ENCODE results near the gene LRRC36. TPM values are rescaled to one million over a fixed set of nuclear protein-coding genes. Genes with fewer than 3 reads are reported as not detected.

Gene LRRC36
- total and polyA plus RNA-seq, 2 of the 8 experiments (the other 6 are each of a cell fraction or from before 2014, with no cell fraction given) = 0.15 TPM; not detected in 1

DNA sequence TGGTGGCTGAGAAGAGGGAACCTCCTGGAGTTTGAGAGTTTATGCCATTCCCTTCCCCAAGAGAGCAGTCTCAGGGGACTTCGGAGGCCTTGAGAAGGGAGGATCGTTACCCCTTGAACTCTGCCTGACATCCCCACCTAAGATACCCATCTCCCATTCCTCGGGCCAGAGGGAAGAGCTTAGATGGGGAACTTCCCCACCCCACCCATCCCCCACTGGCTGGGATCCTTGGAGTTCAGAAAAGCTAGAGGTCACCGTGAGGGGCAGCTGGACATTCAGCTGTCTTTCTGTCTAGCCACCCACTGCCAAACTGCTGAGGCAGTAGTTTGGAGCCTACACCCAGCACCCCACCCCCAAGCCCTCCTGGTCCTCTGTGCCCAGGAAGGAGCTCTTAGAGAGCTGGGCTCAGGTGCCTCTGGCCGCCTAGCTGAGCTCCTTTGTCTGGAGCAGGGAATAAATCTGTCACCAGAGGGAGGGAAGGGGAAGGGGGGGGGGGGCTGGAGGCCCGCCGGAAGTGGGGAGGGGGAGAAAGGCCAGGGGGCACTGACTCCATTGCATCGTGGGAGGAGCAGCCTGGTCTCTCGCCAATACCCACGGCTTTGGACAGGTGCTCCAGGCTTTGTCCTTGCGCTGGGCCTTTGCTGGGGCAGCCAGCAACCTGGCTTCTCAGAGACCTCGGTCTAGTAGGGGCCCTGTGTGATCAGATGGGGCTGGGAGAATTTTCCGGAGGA is 105.3 kb downstream of the LRRC36 start:
- peak overlapping the region; percentile 72; the same call in 1 of the 2 replicates for H2BK5ac ChIP-seq (ENCODE audit: low read depth, low read length)
- ChIA-PET POLR2A (ENCODE audit: partially characterized antibody) (interaction anchor here (0.6 to 7.3 kb wide), 7 partner anchors 10 to 105 kb away, joined by 3 to 67 read pairs (median 3); partner anchors contain the start of gene TPPP3), CTCF (ENCODE audit: partially characterized antibody) (interaction anchor here (0.8 to 28.4 kb wide), 7 partner anchors 8 to 166 kb away, joined by 4 to 683 read pairs (median 6); no protein-coding TSS in a partner anchor)
- peaks cover 17% of the 10 kb centered on the region; the same call in 1 of the 2 replicates for H3K23me2 ChIP-seq (ENCODE audit: low read depth, low read length)
- H3K36me3 ChIP-seq (ENCODE audit: control insufficient read depth in 2 of 4, insufficient read depth in 4 of 4, low read length in 3 of 4) = peaks cover 0 to 9% (median 1%) of the 10 kb centered on the region in 4 experiments; a peak in 3 of 8 replicates
- H3K56ac ChIP-seq (replicated peaks; ENCODE audit: insufficient read length, low read depth, low read length) = peak overlapping the region; percentile 56
- 0 out of 2 replicates have a peak overlapping the region, but pooled peaks have one; percentile 55 for H2BK12ac ChIP-seq (ENCODE audit: low read depth, low read length)
- 37% methylated on average over 8 of the region's 13 CpGs; no CpG with 5 or more reads in 1 of the 2 experiments for WGBS, 2 experiments (ENCODE audit: extremely low coverage in 1 of 2, insufficient coverage in 1 of 2, insufficient read length in 1 of 2, insufficient replicate concordance in 2 of 2, low coverage in 1 of 2, low lambda C conversion rate in 2 of 2, missing lambda C conversion rate in 1 of 2)
- H3K27ac ChIP-seq (ENCODE audit: low read depth, low read length) = peak overlapping the region; percentile 60; the same call in 1 of the 2 replicates
- peak overlapping the region; percentile 88; the same call in 1 of the 2 replicates for H4K8ac ChIP-seq (ENCODE audit: extremely low read depth, insufficient read depth, low read length)
- no peak overlapping the region for H3K14ac ChIP-seq (ENCODE audit: insufficient read length)
- FAIRE-seq (no peak), DNase-seq (ENCODE audit: low read depth in 1 of 2, low spot score in 2 of 2) (no peak)
- peaks cover 0 to 19% (median 15%) of the 10 kb centered on the region in 4 experiments; a peak in 6 of 7 replicates for H3K27me3 ChIP-seq (replicated peaks in 1 of 4; ENCODE audit: control insufficient read depth in 3 of 4, extremely low read depth in 1 of 4, insufficient read depth in 3 of 4, low read length in 3 of 4)
- peaks cover 0 to 6% of the 10 kb centered on the region in 2 experiments for H4K20me1 ChIP-seq (replicated peaks in 1 of 2; ENCODE audit: control insufficient read depth in 1 of 2, insufficient read depth in 2 of 2, low read length in 2 of 2)
- peaks cover 10% of the 10 kb centered on the region; the same call in 1 of the 2 replicates for H3K79me1 ChIP-seq (ENCODE audit: low read depth, low read length)
- H2BK120ac ChIP-seq (replicated peaks; ENCODE audit: low read depth, low read length) = peak overlapping the region; percentile 81
- peak overlapping the region; percentile 37 to 72 (median 68); a peak in 6 of 7 replicates for H3K9ac ChIP-seq (replicated peaks in 1 of 4; ENCODE audit: extremely low read depth in 1 of 4, low read depth in 3 of 4, low read length in 3 of 4)
- H3K23ac ChIP-seq (ENCODE audit: insufficient read length) = no peak overlapping the region
- H3K4me1 ChIP-seq (replicated peaks in 1 of 4; ENCODE audit: control insufficient read depth in 3 of 4, insufficient read depth in 4 of 4, low read length in 3 of 4) = peaks cover 0 to 37% (median 30%) of the 10 kb centered on the region in 4 experiments; a peak in 6 of 7 replicates
- no peak overlapping the region for H2AFZ ChIP-seq (ENCODE audit: low read length)
- H3K79me2 ChIP-seq (ENCODE audit: control insufficient read depth in 1 of 2, insufficient read depth in 2 of 2, low read length in 2 of 2) = no peaks in the 10 kb centered on the region; a peak in 1 of 4 replicates
- no peaks in the 10 kb centered on the region for H3K9me3 ChIP-seq (ENCODE audit: insufficient read depth in 2 of 2, low read depth in 1 of 2, low read length in 1 of 2)
- peak overlapping the region; percentile 88 for H3K18ac ChIP-seq (ENCODE audit: extremely low read depth, low read length)
- peak overlapping the region; percentile 91 for H3K4ac ChIP-seq (replicated peaks; ENCODE audit: insufficient read length, low read depth, low read length)
- 0 out of 2 replicates have a peak overlapping the region, but pooled peaks have one; percentile 48 for H2BK20ac ChIP-seq (ENCODE audit: low read length)
- H3K4me2 ChIP-seq (ENCODE audit: insufficient read depth in 1 of 2, low read depth in 2 of 2, low read length in 2 of 2) = peak overlapping the region; percentile 87 to 93
- H4K5ac ChIP-seq (ENCODE audit: insufficient read length, low read depth, low read length) = peak overlapping the region; percentile 57
- peak overlapping the region; percentile 83; the same call in 1 of the 2 replicates for H2BK15ac ChIP-seq (ENCODE audit: low read length)
- H2AK5ac ChIP-seq (ENCODE audit: low read depth, low read length) = no peak overlapping the region; the same call in 1 of the 2 replicates
- H4K91ac ChIP-seq (replicated peaks; ENCODE audit: insufficient read length, low read length) = peak overlapping the region; percentile 81
- peak overlapping the region; percentile 71 to 86 (median 82) for H3K4me3 ChIP-seq (ENCODE audit: extremely low read depth in 1 of 4, insufficient read depth in 2 of 4, low read depth in 3 of 4, low read length in 4 of 4)
- TF ChIP-seq JUN (IDR thresholded peaks at IDR 0.05; ENCODE audit: low read depth, low read length) = no peak
- no peak for TF ChIP-seq BACH1 (IDR thresholded peaks at IDR 0.05; ENCODE audit: low read length)
- TF ChIP-seq BRCA1 (IDR thresholded peaks at IDR 0.05; ENCODE audit: low read depth, low read length) = no peak
- TF ChIP-seq CBX8 (IDR thresholded peaks at IDR 0.05; ENCODE audit: borderline replicate concordance, low read depth, low read length) = no peak
- 0 out of 2 replicates have a peak, but pooled peaks have one; percentile 12 for TF ChIP-seq SP1 (IDR thresholded peaks at IDR 0.05; ENCODE audit: low read depth, low read length)
- no peak for TF ChIP-seq SIRT6 (IDR thresholded peaks at IDR 0.05; ENCODE audit: low read length)
- no peak for TF ChIP-seq MAFK (IDR thresholded peaks at IDR 0.05; ENCODE audit: low read depth, low read length)
- no peak; a peak in 1 of 3 replicates for TF ChIP-seq POLR2A (IDR thresholded peaks at IDR 0.05; ENCODE audit: control extremely low read depth in 1 of 2, low read depth in 2 of 2, low read length in 2 of 2)
- TF ChIP-seq KDM4A (IDR thresholded peaks at IDR 0.05; ENCODE audit: low read depth, low read length, severe bottlenecking) = peak; percentile 31
- TF ChIP-seq NRF1 (IDR thresholded peaks at IDR 0.05; ENCODE audit: low read depth, low read length) = no peak
- peak; percentile 29 for TF ChIP-seq ASH2L (IDR thresholded peaks at IDR 0.05; ENCODE audit: low read length)
- TF ChIP-seq TCF12 (IDR thresholded peaks at IDR 0.05; ENCODE audit: low read depth, low read length) = no peak
